HG02571 (cell line): Measurements from ENCODE around the gene WDR75.

Experiments
- ATAC-seq: cut with Tn5 transposase; IDR thresholded peaks from one replicate; pipeline ENCODE4 v1.9.1; 2021; ENCODE audit warnings: mild to moderate bottlenecking, moderate library complexity; ENCODE audit not compliant: unreplicated experiment

Gene WDR75

GRCh38 chr2:189492451-189492850 lies 51.2 kb downstream of the WDR75 start:
- ATAC-seq, result no peak

GRCh38 chr2:189498205-189498604 lies 56.9 kb downstream of the WDR75 start:
- no peak for ATAC-seq

- no peak for ATAC-seq
These were observed 57.9 kb downstream of the WDR75 start for GRCh38 chr2:189499137-189499536.

GRCh38 chr2:189500456-189501160 lies 59.3 kb downstream of the WDR75 start:
- no peak for ATAC-seq

- no peak for ATAC-seq
These were observed 60.2 kb downstream of the WDR75 start for GRCh38 chr2:189501487-189501886.

GRCh38 chr2:189502714-189503113 lies 61.4 kb downstream of the WDR75 start:
- ATAC-seq, result no peak

- no peak for ATAC-seq
These were observed 63.0 kb downstream of the WDR75 start for GRCh38 chr2:189504238-189504637.

- no peak for ATAC-seq
These were observed 64.2 kb downstream of the WDR75 start for GRCh38 chr2:189505492-189505891.

GRCh38 chr2:189506514-189506976 lies 65.3 kb downstream of the WDR75 start:
- no peak for ATAC-seq

GRCh38 chr2:189511210-189511959 lies 70.1 kb downstream of the WDR75 start:
- ATAC-seq, result no peak

- no peak for ATAC-seq
These were observed 70.7 kb downstream of the WDR75 start for GRCh38 chr2:189511960-189512319.

GRCh38 chr2:189512879-189513278 lies 71.6 kb downstream of the WDR75 start:
- no peak for ATAC-seq

GRCh38 chr2:189514104-189514503 lies 72.8 kb downstream of the WDR75 start:
- no peak for ATAC-seq

- no peak for ATAC-seq
These were observed 74.0 kb downstream of the WDR75 start for GRCh38 chr2:189515264-189515663.

- no peak for ATAC-seq
These were observed 75.3 kb downstream of the WDR75 start for GRCh38 chr2:189516546-189516945.

- no peak for ATAC-seq
These were observed 76.7 kb downstream of the WDR75 start for GRCh38 chr2:189517847-189518535.

- ATAC-seq, result no peak
These were observed 78.5 kb downstream of the WDR75 start for GRCh38 chr2:189519631-189520387.

- ATAC-seq, result no peak
These were observed 80.6 kb downstream of the WDR75 start for GRCh38 chr2:189521699-189522434.

GRCh38 chr2:189522435-189523151 lies 81.3 kb downstream of the WDR75 start:
- no peak for ATAC-seq

- no peak for ATAC-seq
These were observed 83.5 kb downstream of the WDR75 start for GRCh38 chr2:189524746-189525145.
